PFSK-1 (cell line): ENCODE data around the gene MYB.

Source experiments
- FOXP2 ChIP-seq: optimal IDR thresholded peaks from 2 replicates; pipeline ENCODE3; 2011; ENCODE audit warnings: borderline replicate concordance, control low read depth, inconsistent platforms; ENCODE audit not compliant: insufficient read depth; ENCODE audit errors: extremely low read length, extremely low read depth
- POLR2AphosphoS5 ChIP-seq: IDR thresholded peaks from 2 replicates; pipeline ENCODE4 v1.6.1; 2012; ENCODE audit warnings: low read depth, mild to moderate bottlenecking, control low read depth, low read length, moderate library complexity
- SIN3A ChIP-seq: IDR thresholded peaks from 2 replicates; pipeline ENCODE4 v1.6.1; 2012; ENCODE audit warnings: mild to moderate bottlenecking, low read length, moderate library complexity, borderline replicate concordance; ENCODE audit not compliant: insufficient read depth
- TAF1 ChIP-seq: IDR thresholded peaks from 2 replicates; pipeline ENCODE4 v1.6.1; 2012; ENCODE audit warnings: low read length, control low read depth, borderline replicate concordance; ENCODE audit not compliant: insufficient read depth
- TF ChIP-seq, protein P1 (sequence below), 2 experiments: IDR thresholded peaks; 2 replicates each; pipeline versions ENCODE4 v1.6.1 to v1.8.0; 2011 to 2012; ENCODE audit warnings: low read depth in 2 of 2, low read length in 2 of 2, control low read depth in 1 of 2, inconsistent platforms in 1 of 2, mild to moderate bottlenecking in 1 of 2, moderate library complexity in 1 of 2; ENCODE audit not compliant: insufficient read depth in 1 of 2

MYB gene

DNA sequence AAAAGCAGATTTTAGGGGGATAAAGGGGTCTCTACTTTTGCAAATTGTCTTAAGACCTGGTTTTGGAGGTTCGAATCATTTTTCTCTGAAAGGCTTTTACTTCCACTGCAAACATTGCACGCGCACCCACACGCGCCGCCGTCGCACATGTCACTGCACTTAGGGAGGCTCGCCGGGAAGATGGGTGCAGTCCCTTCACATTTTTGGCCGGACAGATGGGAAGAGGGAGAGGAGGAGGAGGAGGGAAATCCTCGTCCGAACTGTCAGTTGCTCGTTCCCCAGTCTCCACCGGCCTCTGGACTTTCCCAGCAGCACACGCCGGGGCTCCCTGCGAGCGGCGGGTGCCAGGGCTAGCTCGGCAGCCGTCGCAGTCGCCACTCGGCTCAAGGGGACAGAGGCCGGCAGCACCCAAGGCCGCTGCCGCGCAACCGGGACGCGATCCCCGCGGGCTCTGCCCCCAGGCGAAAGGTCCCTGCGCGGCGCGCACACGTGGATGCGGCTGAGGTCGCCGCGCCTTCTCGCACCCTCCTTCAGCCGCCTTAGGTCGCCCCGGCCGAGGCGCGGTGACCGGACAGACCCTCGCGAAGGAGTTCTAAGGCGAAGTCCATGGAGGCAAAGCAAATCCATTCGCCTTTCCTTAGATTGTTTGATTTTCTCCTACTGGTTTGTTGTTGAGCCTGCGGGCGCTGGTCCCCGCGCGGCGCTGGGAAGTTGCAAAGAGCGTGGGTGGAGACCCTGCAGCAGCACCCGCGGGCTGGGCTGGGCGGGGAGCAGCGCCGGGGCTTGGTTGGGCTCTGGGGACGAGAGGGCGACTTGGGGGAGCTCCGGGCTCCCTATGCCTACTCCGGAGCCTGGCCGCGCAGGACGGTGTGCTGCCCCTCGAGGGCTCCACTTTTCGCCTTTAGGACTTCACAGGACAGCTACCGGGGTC is 1.2 kb downstream of the MYB start:
- TF ChIP-seq POLR2AphosphoS5: no peak
- TF ChIP-seq, protein P1, sequence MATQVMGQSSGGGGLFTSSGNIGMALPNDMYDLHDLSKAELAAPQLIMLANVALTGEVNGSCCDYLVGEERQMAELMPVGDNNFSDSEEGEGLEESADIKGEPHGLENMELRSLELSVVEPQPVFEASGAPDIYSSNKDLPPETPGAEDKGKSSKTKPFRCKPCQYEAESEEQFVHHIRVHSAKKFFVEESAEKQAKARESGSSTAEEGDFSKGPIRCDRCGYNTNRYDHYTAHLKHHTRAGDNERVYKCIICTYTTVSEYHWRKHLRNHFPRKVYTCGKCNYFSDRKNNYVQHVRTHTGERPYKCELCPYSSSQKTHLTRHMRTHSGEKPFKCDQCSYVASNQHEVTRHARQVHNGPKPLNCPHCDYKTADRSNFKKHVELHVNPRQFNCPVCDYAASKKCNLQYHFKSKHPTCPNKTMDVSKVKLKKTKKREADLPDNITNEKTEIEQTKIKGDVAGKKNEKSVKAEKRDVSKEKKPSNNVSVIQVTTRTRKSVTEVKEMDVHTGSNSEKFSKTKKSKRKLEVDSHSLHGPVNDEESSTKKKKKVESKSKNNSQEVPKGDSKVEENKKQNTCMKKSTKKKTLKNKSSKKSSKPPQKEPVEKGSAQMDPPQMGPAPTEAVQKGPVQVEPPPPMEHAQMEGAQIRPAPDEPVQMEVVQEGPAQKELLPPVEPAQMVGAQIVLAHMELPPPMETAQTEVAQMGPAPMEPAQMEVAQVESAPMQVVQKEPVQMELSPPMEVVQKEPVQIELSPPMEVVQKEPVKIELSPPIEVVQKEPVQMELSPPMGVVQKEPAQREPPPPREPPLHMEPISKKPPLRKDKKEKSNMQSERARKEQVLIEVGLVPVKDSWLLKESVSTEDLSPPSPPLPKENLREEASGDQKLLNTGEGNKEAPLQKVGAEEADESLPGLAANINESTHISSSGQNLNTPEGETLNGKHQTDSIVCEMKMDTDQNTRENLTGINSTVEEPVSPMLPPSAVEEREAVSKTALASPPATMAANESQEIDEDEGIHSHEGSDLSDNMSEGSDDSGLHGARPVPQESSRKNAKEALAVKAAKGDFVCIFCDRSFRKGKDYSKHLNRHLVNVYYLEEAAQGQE (IDR thresholded peaks at IDR 0.05; ENCODE audit: insufficient read depth in 1 of 2, low read depth in 2 of 2, low read length in 2 of 2): no peak
- TF ChIP-seq FOXP2: no peak
- TF ChIP-seq SIN3A: no peak
- no peak for TF ChIP-seq TAF1

DNA sequence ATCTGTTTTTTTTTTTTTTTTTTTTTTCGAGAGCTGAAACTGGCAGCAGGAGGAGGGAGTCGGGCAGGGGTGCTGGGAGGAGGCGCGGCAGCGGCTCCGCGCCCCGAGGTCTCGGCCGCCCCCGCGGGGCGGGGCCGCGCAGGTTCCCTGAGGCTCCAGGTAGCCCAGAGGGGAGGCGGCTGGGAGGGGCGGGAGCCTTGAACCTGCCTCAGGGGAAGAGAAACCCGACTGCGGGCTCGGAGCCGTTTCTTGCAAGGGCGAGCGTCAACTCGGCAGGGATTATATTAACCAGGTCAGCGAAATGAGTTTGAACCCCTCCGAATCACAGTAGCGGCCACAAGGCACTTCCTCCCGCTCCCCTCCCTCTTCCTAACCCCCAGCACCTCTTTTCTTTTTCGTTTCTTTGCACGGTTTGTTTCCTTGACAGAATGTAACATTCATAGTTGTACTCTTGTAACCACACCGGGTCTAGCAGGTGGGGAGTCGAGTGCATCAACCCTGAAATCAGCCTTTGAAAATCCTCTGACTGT is 2.0 kb downstream of the MYB start:
- no peak for TF ChIP-seq FOXP2
- no peak for TF ChIP-seq TAF1
- no peak for TF ChIP-seq SIN3A
- TF ChIP-seq, protein P1 (IDR thresholded peaks at IDR 0.05; ENCODE audit: insufficient read depth in 1 of 2, low read depth in 2 of 2, low read length in 2 of 2): no peak
- no peak for TF ChIP-seq POLR2AphosphoS5

DNA sequence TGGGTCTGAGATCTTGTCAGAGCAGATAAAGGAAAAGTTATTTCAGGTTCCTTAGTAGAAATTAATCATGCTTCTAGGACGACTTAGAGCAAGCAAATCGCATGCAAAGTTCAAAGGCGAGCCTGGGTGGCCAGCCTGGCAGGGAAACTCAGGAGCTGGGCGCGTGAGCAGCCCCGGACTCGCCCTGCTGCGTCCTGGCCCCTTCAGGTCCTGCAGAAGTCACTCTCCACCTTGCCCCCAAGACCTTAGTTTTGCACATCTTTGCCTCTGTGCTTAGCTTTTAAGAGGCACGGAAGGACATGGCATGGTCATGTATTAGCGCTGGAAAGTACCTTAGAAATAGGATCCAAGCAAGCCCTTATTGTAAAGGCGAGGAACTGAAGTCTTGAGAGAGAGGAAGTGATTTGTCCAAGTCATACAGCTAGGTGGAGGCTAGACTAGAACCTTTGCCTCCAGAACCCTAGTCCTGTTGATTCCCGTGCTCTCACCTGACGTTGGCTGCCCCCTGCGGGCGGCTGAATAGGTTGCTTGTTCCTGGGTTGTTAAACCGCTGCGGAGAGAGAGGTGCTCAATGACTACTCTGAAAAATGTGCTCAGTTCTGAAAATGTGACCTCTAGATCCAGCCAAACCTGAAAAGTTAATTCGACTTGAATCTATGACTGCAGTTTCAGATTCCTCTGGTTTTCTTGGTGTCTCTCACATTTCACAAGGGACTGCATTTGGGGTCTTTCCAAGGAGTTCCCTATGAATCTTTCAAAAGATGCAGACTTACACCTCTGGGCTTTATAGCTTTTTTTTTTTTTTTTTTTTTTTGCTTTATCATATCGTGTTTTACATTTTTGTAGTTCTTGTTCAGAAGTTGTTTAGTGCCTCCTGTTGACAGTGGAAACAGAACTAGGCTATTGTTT is 2.7 kb downstream of the MYB start:
- TF ChIP-seq, protein P1 (IDR thresholded peaks at IDR 0.05; ENCODE audit: insufficient read depth in 1 of 2, low read depth in 2 of 2, low read length in 2 of 2): no peak
- TF ChIP-seq SIN3A (no peak), POLR2AphosphoS5 (no peak), TAF1 (no peak), FOXP2 (no peak)

DNA sequence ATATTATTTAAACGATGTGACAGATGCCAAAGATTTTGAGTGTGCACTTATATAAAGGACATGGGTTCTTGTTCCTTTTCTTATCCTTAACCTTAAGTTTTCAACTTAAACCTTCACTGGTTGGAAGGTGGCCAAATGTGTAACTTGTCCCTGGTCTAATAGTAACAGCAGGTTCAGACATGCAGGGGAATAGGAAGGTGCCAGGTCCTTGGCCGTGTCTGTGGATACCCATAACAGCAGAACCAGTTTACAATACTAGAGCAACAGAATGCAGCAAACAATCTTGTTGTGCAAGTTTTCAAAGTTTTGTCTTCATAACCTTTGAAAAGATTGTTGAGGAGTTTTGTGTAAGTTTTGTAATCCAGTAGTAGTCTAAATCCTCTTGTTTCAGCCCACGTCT is 4.4 kb downstream of the MYB start:
- TF ChIP-seq, protein P1 (IDR thresholded peaks at IDR 0.05; ENCODE audit: insufficient read depth in 1 of 2, low read depth in 2 of 2, low read length in 2 of 2): no peak
- TF ChIP-seq TAF1 (no peak), FOXP2 (no peak), SIN3A (no peak), POLR2AphosphoS5 (no peak)
